HG02642 (cell line): ENCODE measurements around the gene CELF2.

Experiments used
- ATAC-seq: cut with Tn5 transposase; IDR thresholded peaks from one replicate; pipeline ENCODE4 v1.9.1; 2021; ENCODE audit warnings: mild to moderate bottlenecking; ENCODE audit not compliant: unreplicated experiment, poor library complexity

The CELF2 gene

GRCh38 chr10:11280187-11280932 is 262.7 kb downstream of the CELF2 start:
- ATAC-seq, result no peak

DNA sequence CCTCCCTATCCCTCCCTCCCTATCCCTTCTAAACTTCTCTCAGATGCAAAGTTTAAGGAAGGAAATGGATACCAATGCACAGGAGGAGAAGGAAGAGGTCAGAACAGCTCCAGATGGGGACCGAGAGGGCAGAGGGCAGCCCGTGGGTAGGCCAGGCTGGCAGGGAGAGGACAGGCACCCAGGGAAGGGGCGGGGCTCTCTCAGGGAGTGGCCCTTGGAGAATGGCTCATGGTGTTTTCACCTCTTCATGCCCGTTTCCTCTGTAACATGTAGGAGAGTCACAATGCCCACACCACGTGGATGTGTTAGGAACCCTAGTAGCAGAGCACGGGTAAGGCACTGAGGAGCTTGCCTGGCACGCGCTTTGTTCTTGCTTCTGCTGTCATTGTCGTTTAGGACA is 264.5 kb downstream of the CELF2 start:
- ATAC-seq, result no peak

- ATAC-seq, result no peak
Observed at GRCh38 chr10:11282661-11283060, 265.0 kb downstream of the CELF2 start.

GRCh38 chr10:11284291-11285085 is 266.8 kb downstream of the CELF2 start:
- ATAC-seq, result no peak

DNA sequence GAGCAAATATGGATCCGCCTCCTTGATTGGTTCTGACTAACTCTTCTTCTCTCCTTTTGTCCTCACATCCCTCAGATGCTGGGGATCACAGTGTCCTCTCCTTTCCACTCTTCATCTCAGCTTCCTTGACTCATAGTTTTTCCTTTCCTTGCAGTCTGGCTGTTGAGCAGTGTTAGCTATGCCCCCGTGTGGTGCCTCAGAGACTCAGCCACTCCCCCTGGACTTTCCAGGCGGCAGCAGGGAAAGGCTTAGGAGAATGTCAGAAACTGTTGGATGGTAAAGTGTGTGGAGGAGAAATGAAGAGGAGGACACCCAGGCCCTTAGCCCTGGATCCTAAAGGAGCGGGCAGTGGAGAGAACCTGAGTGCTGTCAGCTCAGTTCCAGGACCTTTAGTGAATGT is 267.5 kb downstream of the CELF2 start:
- no peak for ATAC-seq

DNA sequence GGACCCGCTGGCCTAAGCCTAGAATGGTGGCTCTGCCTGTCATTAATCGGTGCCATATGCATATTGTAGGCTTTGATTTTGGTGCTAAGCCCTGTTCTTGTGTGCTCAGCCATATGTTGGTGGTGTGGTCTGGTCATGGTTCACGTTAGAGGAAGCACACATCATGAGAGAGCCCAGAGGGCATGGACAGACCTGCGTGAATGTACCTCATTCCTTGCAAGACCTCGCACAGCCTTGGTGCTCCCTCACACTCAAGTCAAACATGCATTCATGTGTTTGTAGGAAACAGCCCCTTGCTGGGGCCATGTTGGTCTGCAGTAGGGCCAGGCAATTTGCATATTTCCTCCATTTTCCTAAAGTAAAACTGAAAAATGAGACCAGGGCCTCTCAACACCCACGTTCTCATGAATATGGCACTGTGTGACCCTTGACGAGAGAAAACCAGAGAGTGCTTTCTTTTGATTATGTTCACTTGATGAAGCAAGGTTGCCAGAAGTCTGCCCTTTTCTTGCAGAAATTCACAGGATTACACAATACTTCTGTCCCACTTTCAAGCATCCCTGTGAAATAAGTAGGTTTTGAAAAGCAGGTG is 268.7 kb downstream of the CELF2 start:
- peak; percentile 87 for ATAC-seq

DNA sequence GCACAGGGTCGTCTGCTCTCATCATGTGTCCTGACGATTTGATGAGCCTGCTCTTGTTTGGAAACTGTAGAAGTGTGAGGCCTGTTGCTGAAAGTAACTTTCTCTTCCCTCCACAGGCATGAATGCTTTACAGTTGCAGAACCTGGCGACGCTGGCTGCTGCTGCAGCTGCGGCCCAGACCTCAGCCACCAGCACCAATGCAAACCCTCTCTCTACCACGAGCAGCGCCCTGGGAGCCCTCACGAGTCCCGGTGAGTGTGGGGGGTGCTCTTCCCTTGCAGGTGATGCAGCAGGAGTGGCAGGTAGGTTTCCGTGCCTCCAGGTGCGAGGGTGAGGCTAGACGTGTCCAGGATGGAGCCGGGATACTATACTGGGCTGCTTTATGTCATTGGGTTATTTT is 270.6 kb downstream of the CELF2 start:
- no peak for ATAC-seq

- ATAC-seq, result no peak
Observed at GRCh38 chr10:11290156-11290890, 272.7 kb downstream of the CELF2 start.

DNA sequence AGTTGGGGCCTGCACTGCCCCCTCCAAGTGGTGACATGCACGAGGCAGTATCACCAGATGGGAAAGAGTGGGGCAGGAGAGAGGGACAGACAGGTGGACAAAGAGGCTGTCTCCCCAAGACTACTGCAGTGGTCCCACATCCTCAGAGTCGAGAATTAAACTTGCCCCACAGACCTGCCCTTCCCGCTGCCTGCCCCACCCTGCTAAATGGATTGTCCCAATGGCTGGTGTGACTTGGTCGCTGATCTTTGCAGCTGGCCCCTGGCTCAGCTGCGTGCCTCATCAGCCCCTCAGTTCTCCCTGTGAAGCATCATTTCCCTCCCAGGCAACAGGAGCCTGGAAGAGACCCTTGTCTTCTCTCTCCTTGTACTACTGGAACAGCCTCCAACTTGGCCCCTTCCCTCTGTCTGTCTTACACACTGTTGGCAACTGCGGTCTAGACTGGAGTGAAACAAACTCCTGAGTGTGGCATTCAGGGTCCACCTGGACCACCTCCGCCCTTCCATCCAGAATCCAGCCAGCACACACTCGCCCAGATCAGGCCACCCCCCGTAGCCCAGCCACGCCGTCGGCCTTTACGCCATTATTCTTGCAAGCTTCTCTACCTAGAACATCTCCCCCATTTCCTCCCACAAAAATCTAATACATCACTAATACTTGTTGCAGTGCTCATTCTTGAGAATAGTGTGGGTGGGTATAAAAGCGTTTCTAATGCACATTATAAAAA is 275.1 kb downstream of the CELF2 start:
- no peak for ATAC-seq

GRCh38 chr10:11293332-11293731 is 275.7 kb downstream of the CELF2 start:
- ATAC-seq, result no peak

- ATAC-seq, result no peak
Observed at GRCh38 chr10:11294831-11295450, 277.3 kb downstream of the CELF2 start.

DNA sequence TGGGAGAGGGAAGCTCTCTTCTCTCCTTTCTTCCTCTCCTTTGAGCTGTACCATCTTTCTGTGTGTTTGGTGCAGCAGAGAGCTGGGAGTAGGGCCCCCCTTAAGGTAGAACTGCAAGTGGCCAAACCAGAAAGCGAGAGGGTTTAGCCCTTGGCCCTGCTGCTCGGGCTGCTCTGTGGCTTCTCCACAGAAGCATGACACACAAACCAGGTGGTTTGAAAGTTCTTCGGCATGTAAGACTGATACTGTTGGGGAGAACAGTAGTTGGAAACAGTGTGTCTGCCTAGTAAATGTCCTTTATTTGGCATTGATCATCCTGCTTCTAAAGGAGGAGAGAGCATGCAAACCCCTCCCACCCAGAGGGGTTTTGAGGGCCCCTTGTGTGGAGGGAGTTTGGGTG is 277.8 kb downstream of the CELF2 start:
- no peak for ATAC-seq

GRCh38 chr10:11297136-11297535 is 279.5 kb downstream of the CELF2 start:
- no peak for ATAC-seq

GRCh38 chr10:11298116-11298515 is 280.4 kb downstream of the CELF2 start:
- no peak for ATAC-seq

GRCh38 chr10:11299125-11299524 is 281.5 kb downstream of the CELF2 start:
- ATAC-seq, result no peak

DNA sequence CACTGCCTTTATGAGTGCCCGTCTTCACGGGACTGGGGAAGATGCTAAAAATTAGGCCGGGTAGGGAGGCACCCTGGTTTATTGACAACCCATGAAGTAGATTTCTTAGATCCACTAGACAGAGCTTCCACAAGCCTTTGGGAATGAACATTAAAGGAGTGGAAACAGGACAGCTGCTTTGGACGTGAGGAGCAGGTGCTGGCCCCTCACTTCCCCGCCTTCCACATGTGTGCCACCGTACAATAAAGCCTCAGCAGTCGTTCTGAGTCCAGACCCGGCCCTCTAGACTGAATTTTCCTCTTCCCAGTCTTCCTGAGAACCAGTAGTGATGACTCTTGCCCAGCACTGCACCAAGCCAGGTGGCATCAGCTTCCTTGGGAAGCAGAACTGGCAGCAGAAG is 282.4 kb downstream of the CELF2 start:
- no peak for ATAC-seq

GRCh38 chr10:11300563-11300962 is 282.9 kb downstream of the CELF2 start:
- no peak for ATAC-seq

DNA sequence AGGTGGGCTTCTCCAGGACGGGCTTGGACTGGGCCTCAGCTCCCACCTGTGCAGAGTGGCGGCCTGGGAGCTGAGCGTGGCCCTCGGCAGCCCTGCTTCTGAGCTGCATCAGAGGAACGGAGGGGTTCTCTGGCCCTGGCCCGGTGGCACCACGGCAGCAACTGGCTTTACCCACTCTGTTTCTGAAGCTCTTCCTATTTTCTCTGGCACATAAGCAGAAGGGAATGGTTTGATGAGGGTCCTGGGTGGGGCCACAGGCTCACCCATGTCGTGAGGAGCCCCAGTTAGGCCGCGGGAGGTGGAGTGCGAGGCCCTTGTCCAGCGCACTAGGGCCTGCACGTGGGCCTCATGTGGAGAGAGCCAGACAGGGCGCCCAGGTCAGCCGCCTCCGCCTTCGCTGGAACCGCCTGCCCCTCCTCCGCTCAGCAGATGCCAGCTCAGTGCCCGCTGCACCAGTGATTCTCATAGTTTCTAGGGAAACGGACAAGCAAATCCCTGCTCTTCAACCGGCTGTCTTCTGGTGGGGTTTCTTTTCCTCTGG is 284.0 kb downstream of the CELF2 start:
- no peak for ATAC-seq

GRCh38 chr10:11302181-11302580 is 284.5 kb downstream of the CELF2 start:
- no peak for ATAC-seq
